Natural killer cell (primary cell): ENCODE measurements around the gene KCNJ10. TPM values are rescaled to one million over a fixed set of nuclear protein-coding genes. Genes with fewer than 3 reads are reported as not detected.

ENCODE experiments used
- ATAC-seq, 3 donors: fragments of 150-1000 bp in 2 of 3; fragments of 200-7000 bp in 1 of 3; cut with Tn5 transposase; 1 replicate in 1 of 3; 2 replicates in 2 of 3; pipeline ENCODE4 v1.10.0; 2021; ENCODE audit warnings: mild to moderate bottlenecking in 2 of 3, moderate library complexity in 2 of 3
- DNase-seq, 2 donors: peaks; one replicate each; pipeline versions ENCODE4 v3.0.0 to v3.0.0-alpha.2; 2013 to 2021; ENCODE audit warnings: mixed read lengths in 1 of 2
- H3K27ac ChIP-seq: one replicate; pipeline ENCODE4 v1.5.1; 2013; ENCODE audit warnings: mild to moderate bottlenecking, low read length
- H3K27me3 ChIP-seq: one replicate; pipeline ENCODE4 v1.6.1; 2013; ENCODE audit warnings: low read length; ENCODE audit not compliant: control insufficient read depth, insufficient read depth
- H3K36me3 ChIP-seq: one replicate; pipeline ENCODE4 v1.6.1; 2013; ENCODE audit warnings: low read length; ENCODE audit not compliant: control insufficient read depth, insufficient read depth
- H3K4me1 ChIP-seq: one replicate; pipeline ENCODE4 v1.6.1; 2013; ENCODE audit warnings: low read length; ENCODE audit not compliant: control insufficient read depth, insufficient read depth
- H3K4me3 ChIP-seq: one replicate; pipeline ENCODE4 v1.5.1; 2013; ENCODE audit warnings: low read length
- H3K9me3 ChIP-seq: one replicate; pipeline ENCODE4 v1.6.1; 2013; ENCODE audit warnings: low read length; ENCODE audit not compliant: control insufficient read depth, insufficient read depth
- H3K27ac Mint-ChIP-seq, 2 donors: one replicate each; pipeline ENCODE4 v1.8.0; 2022; ENCODE audit warnings: mild to moderate bottlenecking in 2 of 2, mixed read lengths in 2 of 2, moderate library complexity in 1 of 2
- H3K27me3 Mint-ChIP-seq, 2 donors: one replicate each; pipeline ENCODE4 v1.8.0; 2022; ENCODE audit warnings: low read depth in 2 of 2, mixed read lengths in 2 of 2
- H3K36me3 Mint-ChIP-seq: one replicate; pipeline ENCODE4 v1.8.0; 2022; ENCODE audit warnings: mixed read lengths
- H3K4me1 Mint-ChIP-seq, 2 donors: one replicate each; pipeline ENCODE4 v1.8.0; 2022; ENCODE audit warnings: mixed read lengths in 2 of 2
- H3K4me3 Mint-ChIP-seq: one replicate; pipeline ENCODE4 v1.8.0; 2022; ENCODE audit warnings: mild to moderate bottlenecking, moderate library complexity, mixed read lengths
- H3K9me3 Mint-ChIP-seq, 2 donors: one replicate each; pipeline ENCODE4 v1.8.0; 2022; ENCODE audit warnings: mixed read lengths in 2 of 2
- CTCF ChIP-seq: fragments of 200-600 bp; IDR thresholded peaks from one replicate; pipeline ENCODE4 v1.8.0; 2022; ENCODE audit warnings: antibody characterized with exemption
- WGBS: methylation state at CpG from one replicate; pipeline ENCODE4 v1.1.7; 2013; ENCODE audit warnings: missing lambda C conversion rate; ENCODE audit not compliant: insufficient coverage; 5-methylcytosine and 5-hydroxymethylcytosine counted together
- intact Hi-C: fragments of 100-400 bp; cut with micrococcal nuclease; formaldehyde crosslinking; loops from one replicate; pipeline ENCODE4 v1.14.2; 2022
- total RNA-seq, 4 donors: library from RNA; stranded (reverse); fragments of 120-200 nt in 1 of 4; gene quantifications; one replicate each; pipeline versions ENCODE4 v1.2.3 to v1.2.4, GENCODE V29; 2013 to 2022

The KCNJ10 gene
- total RNA-seq, 3 donors from 2014 or later (not counting 1 experiment from before 2014, with no cell fraction given), result not detected

GRCh38 chr1:160082926-160083325 is 13.0 kb upstream of the KCNJ10 start:
- no peaks in the 10 kb centered on the region for H3K9me3 ChIP-seq
- H3K27ac Mint-ChIP-seq, result no peak overlapping the region
- H3K4me3 Mint-ChIP-seq, result peak overlapping the region; percentile 57
- H3K27ac ChIP-seq, result no peak overlapping the region
- no peak overlapping the region for H3K4me3 ChIP-seq
- H3K36me3 ChIP-seq, result no peaks in the 10 kb centered on the region
- H3K9me3 Mint-ChIP-seq, result no peaks in the 10 kb centered on the region
- WGBS, result 88% methylated on average over 3 of the region's 3 CpGs
- DNase-seq, result no peak
- H3K27me3 ChIP-seq, result peaks cover 28% of the 10 kb centered on the region
- H3K4me1 ChIP-seq, result peaks cover 10% of the 10 kb centered on the region
- intact Hi-C loops, result loop anchor here (5.0 kb wide), 1 partner anchor 146 kb away; no protein-coding TSS in a partner anchor
- peaks cover 39 to 51% of the 10 kb centered on the region in 2 donors for H3K27me3 Mint-ChIP-seq
- H3K4me1 Mint-ChIP-seq, result peaks cover 11 to 12% of the 10 kb centered on the region in 2 donors
- ATAC-seq, result no peak
- no peak for TF ChIP-seq CTCF
- H3K36me3 Mint-ChIP-seq, result no peaks in the 10 kb centered on the region

GRCh38 chr1:160082487-160082886 is 12.5 kb upstream of the KCNJ10 start:
- Mint-ChIP-seq H3K27me3 (peaks cover 40 to 54% of the 10 kb centered on the region in 2 donors), H3K36me3 (no peaks in the 10 kb centered on the region), H3K4me1 (peaks cover 11 to 12% of the 10 kb centered on the region in 2 donors), H3K27ac (no peak overlapping the region), H3K4me3 (peak overlapping the region; percentile 22), H3K9me3 (no peaks in the 10 kb centered on the region)
- Histone ChIP-seq H3K27ac (no peak overlapping the region), H3K36me3 (no peaks in the 10 kb centered on the region), H3K4me1 (peaks cover 10% of the 10 kb centered on the region), H3K4me3 (no peak overlapping the region), H3K9me3 (no peaks in the 10 kb centered on the region), H3K27me3 (peaks cover 28% of the 10 kb centered on the region)
- intact Hi-C loops, result loop anchor here (5.0 kb wide), 1 partner anchor 145 kb away; no protein-coding TSS in a partner anchor
- ATAC-seq, result no peak
- TF ChIP-seq CTCF, result no peak
- no CpG with 5 or more reads among the region's 2 CpGs for whole genome bisulfite sequencing
- no peak for DNase-seq

DNA sequence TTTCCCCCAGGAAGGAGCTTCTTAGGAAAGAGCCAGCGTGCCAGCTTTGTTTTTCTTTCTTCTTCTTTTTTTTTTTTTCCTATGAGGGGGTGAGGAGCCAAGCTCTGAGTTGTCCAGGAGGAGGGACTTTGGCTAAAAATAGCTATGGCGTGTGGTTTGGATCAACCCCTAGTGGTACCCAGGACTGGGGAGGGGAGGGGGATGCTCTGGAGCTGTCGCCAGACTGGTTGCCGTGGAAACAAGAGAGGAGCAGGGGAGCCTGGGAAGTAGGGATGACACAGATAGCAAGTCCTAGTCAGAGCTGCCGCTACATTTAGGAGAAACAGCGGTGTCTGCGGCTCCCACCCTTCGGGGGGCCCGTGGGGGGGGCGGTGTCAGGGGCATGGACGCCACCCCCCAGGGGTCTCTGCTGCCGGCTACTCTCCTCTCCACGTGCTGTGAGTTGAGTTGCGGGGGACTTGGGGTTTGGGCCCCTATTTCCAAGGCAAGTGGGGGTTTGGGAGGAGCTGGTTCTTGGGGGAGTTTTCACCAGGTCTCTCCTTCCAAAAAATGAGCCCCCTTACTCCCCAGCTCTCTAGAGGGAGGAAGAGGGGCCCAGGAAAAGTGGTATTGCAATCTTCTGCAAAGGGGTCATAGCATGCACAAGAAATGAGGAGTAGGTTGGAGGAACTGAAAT is 11.4 kb upstream of the KCNJ10 start, which contains the start of gene KCNJ9:
Gene KCNJ9 (plus strand): TSS at position 278 of the 676 bp plus-strand sequence. CDS start 2,493 bp downstream, outside the sequence.
- H3K27me3 ChIP-seq, result peaks cover 28% of the 10 kb centered on the region
- H3K27ac ChIP-seq, result no peak within 1 kb of the TSS

More for the DNA sequence above, 11.4 kb upstream of the KCNJ10 start, which contains the start of gene KCNJ9:
- Mint-ChIP-seq H3K4me1 (peaks cover 11 to 12% of the 10 kb centered on the region in 2 donors), H3K27ac (no peak within 1 kb of the TSS), H3K27me3 (peaks cover 44 to 59% of the 10 kb centered on the region in 2 donors), H3K4me3 (no peak within 1 kb of the TSS), H3K36me3 (no peaks in the 10 kb centered on the region), H3K9me3 (no peaks in the 10 kb centered on the region)
- H3K9me3 ChIP-seq, result no peaks in the 10 kb centered on the region
- WGBS, result 29% methylated on average over 10 of the region's 14 CpGs
- intact Hi-C loops, result loop anchor here (5.0 kb wide), 1 partner anchor 144 kb away; no protein-coding TSS in a partner anchor
- H3K4me3 ChIP-seq, result no peak within 1 kb of the TSS
- peaks cover 10% of the 10 kb centered on the region for H3K4me1 ChIP-seq
- ATAC-seq (no peak), DNase-seq (no peak)
- no peak for TF ChIP-seq CTCF
- H3K36me3 ChIP-seq, result no peaks in the 10 kb centered on the region
